ENCODE data around the gene DGLUCY.
"Not testable (repeated sequence)": the region's sequence is repeated elsewhere in the genome, so short reads cannot be mapped to it uniquely, and the experiment has no call there.

The DGLUCY gene

DNA sequence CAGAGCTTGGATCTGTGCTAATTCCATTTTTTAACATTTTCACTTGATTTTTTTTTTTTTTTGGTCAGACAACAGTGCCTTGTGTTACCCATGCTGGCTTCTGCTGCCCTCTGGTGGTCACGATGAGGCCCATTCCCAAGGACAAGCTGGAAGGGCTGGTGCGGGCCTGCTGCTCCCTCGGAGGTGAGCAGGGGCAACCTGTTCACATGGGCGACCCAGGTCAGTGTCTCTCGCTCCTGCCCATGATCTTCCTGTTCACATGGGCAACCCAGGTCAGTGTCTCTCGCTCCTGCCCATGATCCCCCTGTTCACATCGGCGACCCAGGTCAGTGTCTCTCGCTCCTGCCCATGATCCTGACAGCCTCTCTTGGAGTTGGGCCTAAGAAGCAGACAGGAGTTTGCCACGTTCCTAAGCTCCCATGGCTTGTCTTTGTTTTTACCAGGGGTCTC lies 59.4 kb downstream of the DGLUCY start:
- DNase-seq = peak; percentile 77

- no peak for DNase-seq
These were observed 60.0 kb downstream of the DGLUCY start for GRCh38 chr14:91173904-91174303.

GRCh38 chr14:91175291-91176201 lies 61.7 kb downstream of the DGLUCY start:
- DNase-seq = no peak

DNA sequence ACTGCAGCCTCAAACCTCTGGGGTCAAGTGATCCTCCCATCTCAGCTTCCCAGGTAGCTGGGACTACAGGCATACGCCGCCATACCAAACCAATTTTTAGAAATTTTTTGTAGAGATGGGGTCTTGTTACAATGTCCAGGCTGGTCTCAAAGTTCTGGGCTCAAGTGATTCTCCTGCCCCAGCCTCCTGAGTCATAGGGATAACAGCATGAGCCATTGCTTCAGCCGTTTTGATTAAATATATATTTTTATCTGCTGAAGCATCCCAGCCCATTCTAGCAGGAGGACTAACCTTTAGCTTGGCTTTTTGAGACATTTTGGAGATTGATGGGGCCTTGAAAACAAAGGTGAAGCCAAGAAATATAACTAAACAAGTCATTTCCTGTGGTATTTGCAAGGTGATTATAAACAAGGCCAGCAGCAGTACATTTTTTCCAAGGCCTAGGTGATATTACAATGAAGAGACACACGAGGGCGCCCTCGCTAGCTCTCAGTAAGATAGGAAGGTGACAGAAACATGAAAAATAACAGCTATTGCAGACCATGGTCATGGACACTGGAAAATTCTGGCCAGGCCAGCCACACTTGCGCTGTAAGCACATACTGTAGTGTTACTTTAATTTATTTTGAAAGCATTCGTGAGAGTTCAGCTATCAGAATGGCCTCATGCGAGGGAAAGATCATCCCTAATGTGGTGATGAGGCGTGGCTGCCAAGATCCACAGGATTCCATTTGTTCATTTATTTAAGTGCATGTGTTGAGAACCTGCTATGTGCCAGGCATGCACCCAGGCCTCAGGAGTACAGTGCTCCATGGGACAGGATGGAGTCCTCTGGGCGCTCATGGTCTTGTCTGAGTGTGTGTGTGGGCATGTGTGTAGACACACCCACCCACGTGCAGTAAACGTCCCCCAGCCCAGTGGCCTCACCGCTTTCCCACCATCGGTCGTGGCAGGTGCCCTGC lies 63.5 kb downstream of the DGLUCY start:
- peak; percentile 60 for DNase-seq

DNA sequence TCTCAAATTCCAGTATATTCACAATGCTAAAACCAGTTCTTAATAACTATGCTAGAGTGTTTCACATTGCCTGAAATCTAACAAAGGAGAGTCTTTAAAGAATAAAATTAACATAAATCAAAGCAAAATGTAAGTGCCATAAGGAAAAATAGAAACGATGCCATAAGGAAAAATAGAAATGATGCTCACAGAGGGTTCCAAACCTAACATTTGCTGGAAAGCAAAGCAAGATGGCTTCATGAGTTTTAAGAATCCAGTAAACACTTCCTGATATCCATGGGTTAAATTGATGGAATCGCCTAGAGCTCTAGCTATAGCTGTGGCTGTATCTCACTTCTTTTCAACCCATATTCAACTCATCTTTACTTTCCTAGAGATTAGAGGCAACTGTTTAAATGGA lies 66.7 kb downstream of the DGLUCY start:
- no peak for DNase-seq

- not testable (repeated sequence) for DNase-seq
These were observed 68.9 kb downstream of the DGLUCY start for GRCh38 chr14:91182753-91183152.

DNA sequence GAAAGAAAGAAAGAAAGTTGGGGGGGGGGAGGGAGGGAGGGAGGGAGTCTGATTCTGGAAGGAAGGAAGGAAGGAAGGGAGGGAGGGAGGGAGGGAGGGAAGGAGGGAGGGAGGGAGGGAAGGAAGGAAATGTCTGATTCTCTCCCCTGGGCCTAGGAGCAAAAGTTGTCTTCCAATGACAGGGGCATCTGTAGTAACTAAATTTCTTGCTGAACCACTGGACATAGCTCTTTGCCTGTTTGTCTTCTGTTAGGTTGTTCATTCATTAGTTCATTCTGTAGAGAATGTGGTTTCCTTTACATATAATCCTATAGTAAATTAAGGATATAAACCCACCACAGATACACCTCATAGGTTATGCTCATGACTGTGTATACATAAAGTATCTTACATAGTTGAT lies 70.7 kb downstream of the DGLUCY start:
- no peak for DNase-seq

GRCh38 chr14:91185721-91186120 lies 71.8 kb downstream of the DGLUCY start:
- no peak for DNase-seq

DNA sequence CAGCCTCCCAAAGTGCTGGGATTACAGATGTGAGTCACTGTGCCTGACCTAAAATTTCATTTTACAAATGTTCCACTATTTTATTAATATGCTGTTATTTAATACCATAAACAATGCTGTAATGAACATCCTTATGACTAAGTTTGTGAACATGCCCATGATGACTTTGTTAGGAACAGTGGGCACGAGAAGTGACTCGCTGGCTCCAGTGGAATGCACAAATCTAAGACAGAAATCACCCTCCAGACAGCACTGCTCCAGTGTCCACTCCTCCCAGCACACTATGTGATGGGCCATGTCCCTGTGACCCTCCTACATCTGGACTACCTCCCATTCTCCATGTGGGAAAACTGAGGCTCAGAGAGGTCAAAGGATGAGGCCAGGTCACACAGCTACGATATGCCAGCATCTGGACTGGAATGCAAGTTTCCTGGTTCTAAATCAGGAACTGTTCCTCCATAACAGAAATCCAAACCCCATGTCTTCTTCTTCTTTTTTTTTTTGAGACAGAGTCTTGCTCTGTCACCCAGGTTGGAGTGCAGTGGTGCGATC lies 72.7 kb downstream of the DGLUCY start:
- DNase-seq = no peak

DNA sequence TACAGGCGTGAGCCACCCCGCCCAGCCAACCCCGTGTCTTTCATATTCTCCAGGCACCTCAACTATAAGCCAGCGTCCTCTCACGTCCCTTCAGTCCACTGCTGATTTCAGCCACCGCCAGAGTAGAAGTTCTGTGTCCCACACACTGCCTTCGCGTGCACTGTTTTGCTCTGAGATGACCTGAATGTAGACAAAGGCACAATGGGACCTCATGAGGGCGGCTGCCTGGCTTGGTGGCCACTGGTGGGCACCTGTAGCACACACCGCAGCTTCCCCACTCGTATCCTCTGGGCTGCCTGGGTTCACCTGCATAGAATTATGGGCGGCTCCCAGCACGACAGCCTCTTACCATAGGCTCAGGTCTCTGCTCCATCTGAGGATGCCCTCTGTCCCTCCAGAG lies 73.4 kb downstream of the DGLUCY start:
- DNase-seq = no peak

GRCh38 chr14:91190853-91191252 lies 77.0 kb downstream of the DGLUCY start:
- no peak for DNase-seq

DNA sequence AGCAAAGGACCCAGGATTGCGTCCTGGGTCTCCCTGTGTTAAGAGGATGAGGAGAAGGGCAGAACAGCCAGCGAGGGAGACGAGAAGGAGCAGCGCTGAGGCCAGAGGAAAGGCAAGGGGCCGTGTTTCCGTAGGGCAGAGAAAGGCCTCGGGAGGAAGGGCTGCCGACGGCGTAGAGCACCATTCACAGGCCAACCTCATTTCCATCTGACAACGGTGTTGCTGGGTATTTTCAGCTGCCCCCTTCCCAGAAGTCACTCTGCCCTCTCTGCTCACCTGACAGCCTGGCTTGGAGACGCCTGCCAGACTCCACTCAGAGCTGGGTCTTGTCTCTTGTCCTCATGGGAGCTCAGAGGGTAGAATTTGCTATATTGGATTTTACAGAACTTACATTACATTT lies 79.2 kb downstream of the DGLUCY start:
- DNase-seq = no peak

- DNase-seq = no peak
These were observed 82.0 kb downstream of the DGLUCY start for GRCh38 chr14:91195881-91196280.

GRCh38 chr14:91197631-91198030 lies 83.8 kb downstream of the DGLUCY start:
- DNase-seq = no peak

DNA sequence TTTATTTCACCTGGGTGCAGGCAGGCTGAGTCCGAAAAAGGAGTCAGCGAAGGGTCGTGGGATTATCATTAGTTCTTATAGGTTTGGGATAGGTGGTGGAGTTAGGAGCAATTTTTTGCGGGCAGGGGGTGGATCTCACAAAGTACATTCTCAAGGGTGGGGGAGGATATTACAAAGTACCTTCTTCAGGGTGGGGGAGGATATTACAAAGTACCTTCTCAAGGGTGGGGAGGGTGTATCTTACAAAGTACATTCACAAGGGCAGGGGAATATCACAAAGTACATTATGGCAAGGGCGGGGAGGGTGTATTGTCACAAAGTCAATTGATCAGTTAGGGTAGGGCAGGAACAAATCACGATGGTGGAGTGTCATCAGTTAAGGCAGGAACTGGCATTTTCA lies 86.9 kb downstream of the DGLUCY start:
- not testable (repeated sequence) for DNase-seq

- no peak for DNase-seq
These were observed 88.5 kb downstream of the DGLUCY start for GRCh38 chr14:91202234-91202974.

DNA sequence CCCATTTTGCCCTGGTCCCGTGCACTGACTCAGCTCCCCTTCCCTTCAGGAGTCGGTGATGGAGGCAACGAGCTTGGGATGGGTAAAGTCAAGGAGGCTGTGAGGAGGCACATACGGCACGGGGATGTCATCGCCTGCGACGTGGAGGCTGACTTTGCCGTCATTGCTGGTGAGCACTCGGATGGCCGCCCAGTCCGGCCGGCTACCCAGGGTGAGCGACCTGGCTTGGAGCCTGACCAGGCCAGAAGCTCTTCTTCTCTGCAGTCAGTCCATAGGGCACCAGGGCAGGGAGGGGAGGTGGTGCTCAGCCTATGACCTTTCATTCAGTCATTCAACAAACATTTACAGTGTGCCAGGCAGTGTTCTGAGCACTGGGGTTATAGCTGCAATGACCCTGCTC lies 90.8 kb downstream of the DGLUCY start:
- DNase-seq = no peak

DNA sequence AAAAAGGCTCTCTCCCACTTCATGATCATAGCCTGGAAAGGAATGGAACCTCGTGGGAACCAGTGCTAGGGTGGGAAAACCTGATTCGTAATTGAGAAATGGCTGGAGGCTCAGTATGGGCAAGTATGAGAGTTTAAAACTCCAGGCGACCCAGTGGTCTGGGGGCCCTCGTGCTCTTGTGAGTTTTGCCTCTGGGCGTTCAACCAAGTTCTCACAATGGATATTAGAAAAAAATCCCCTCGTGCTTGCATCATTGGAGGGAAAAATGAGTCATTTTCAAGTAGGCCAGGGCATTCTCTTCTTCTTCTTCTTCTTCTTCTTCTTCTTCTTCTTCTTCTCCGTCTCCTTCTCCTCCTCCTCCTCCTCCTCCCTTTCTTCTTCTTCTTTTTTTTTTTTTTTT lies 91.6 kb downstream of the DGLUCY start:
- DNase-seq = no peak

- no peak for DNase-seq
These were observed 93.1 kb downstream of the DGLUCY start for GRCh38 chr14:91207008-91207407.

DNA sequence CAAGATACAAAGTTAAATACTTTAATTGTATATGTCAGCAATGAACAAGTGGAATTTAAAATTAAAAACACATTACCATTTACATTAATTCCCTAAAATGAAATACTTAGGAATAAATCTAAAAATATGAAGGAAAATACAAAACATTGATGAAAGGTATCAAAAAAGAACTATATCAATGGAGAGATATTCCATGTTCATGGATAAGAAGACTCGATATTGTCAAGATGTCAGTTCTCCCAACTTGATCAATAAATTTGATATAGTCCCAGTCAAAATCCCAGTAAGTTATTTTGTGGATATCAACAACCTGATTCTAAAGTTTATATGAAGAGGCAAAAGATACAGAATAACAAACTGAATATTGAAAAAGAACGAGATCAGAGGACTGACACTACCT lies 97.1 kb downstream of the DGLUCY start:
- DNase-seq = no peak

GRCh38 chr14:91214306-91214705 lies 100.4 kb downstream of the DGLUCY start:
- no peak for DNase-seq

- DNase-seq = no peak
These were observed 101.5 kb downstream of the DGLUCY start for GRCh38 chr14:91215381-91215780.

Measured in activated CD4-positive, CD25-positive, alpha-beta regulatory T cell treated with anti-CD3 and anti-CD28 coated beads, Interleukin-2, amount 50 U/mL, for 72 hours (primary cell).